Endothelial cell of umbilical vein (primary cell): Measurements from ENCODE around the gene MTTP. TPM values are rescaled to one million over a fixed set of nuclear protein-coding genes. Genes with fewer than 3 reads are reported as not detected.

Experiments
- BruUV-seq: library from RNA; stranded (reverse); fragments of 400-500 nt; replicated peaks from 2 replicates; lab custom pipeline; 2021; lab: Mats Ljungman, UMichigan
- CTCF ChIA-PET: fragments of 300-600, 350-600 bp; sonication (Branson Sonifier 250); formaldehyde crosslinking; loops from one replicate; lab custom pipeline; 2021; ENCODE audit warnings: antibody characterized with exemption, inconsistent platforms; lab: Charles Lee
- POLR2A ChIA-PET: fragments of 300-600, 350-600 bp; sonication (Branson Sonifier 250); formaldehyde crosslinking; loops from one replicate; lab custom pipeline; 2021; ENCODE audit warnings: antibody characterized with exemption, inconsistent platforms; lab: Charles Lee
- DNase-seq: peaks from one replicate; pipeline ENCODE4 v3.0.0-alpha.2; 2011; ENCODE audit warnings: low read depth, low spot score
- FAIRE-seq: peaks from 2 replicates; lab custom pipeline; 2011; peaks lifted over from hg19 to GRCh38; lab: Jason Lieb, UNC
- H2AFZ ChIP-seq: 2 replicates; pipeline ENCODE4 v1.6.0; 2012; ENCODE audit warnings: low read depth, low read length, control low read depth, inconsistent platforms
- H3K27ac ChIP-seq: 2 replicates; pipeline ENCODE4 v1.5.1; 2011; ENCODE audit warnings: low read depth, mild to moderate bottlenecking, control low read depth, low read length, moderate library complexity; ENCODE audit not compliant: insufficient read depth
- H3K27me3 ChIP-seq, 2 experiments: 2 replicates each; pipeline versions ENCODE4 v1.6.0 to v1.6.1; 2011; ENCODE audit warnings: low read length in 2 of 2, mixed read lengths in 1 of 2; ENCODE audit not compliant: control insufficient read depth in 2 of 2, insufficient read depth in 2 of 2
- H3K36me3 ChIP-seq, 2 experiments: 2 replicates in 1 of 2; 3 replicates in 1 of 2; pipeline ENCODE4 v1.5.1; 2011; ENCODE audit warnings: low read length in 2 of 2, mild to moderate bottlenecking in 1 of 2, moderate library complexity in 1 of 2; ENCODE audit not compliant: control insufficient read depth in 2 of 2, insufficient read depth in 2 of 2; ENCODE audit errors: extremely low read depth in 1 of 2
- H3K4me1 ChIP-seq: 3 replicates; pipeline ENCODE4 v1.5.1; 2011; ENCODE audit warnings: mild to moderate bottlenecking, low read length; ENCODE audit not compliant: control insufficient read depth, insufficient read depth; ENCODE audit errors: extremely low read depth
- H3K4me2 ChIP-seq: 2 replicates; pipeline ENCODE4 v1.6.1; 2011; ENCODE audit warnings: low read length, control low read depth, mixed read lengths; ENCODE audit not compliant: insufficient read depth
- H3K4me3 ChIP-seq, 3 experiments: fragments of 200-600 bp in 1 of 3; sonication (generic), shearing (Covaris generic) in 1 of 3; replicated peaks in 1 of 3; 2 replicates each; pipeline ENCODE4 v1.5.1; 2011 to 2016; ENCODE audit warnings: control low read depth in 3 of 3, low read length in 3 of 3, mild to moderate bottlenecking in 2 of 3, inconsistent platforms in 1 of 3, low read depth in 1 of 3, moderate library complexity in 1 of 3; ENCODE audit not compliant: insufficient read depth in 1 of 3
- H3K79me2 ChIP-seq: 2 replicates; pipeline ENCODE4 v1.6.0; 2012; ENCODE audit warnings: low read length, inconsistent platforms; ENCODE audit not compliant: control insufficient read depth, insufficient read depth
- H3K9ac ChIP-seq: replicated peaks from 2 replicates; pipeline ENCODE3; 2011; ENCODE audit warnings: low read length, control low read depth; ENCODE audit not compliant: insufficient read depth; ENCODE audit errors: extremely low read depth
- H3K9me1 ChIP-seq: replicated peaks from 3 replicates; pipeline ENCODE4 v1.6.0; 2011; ENCODE audit warnings: mild to moderate bottlenecking, low read length; ENCODE audit not compliant: control insufficient read depth, insufficient read depth; ENCODE audit errors: extremely low read depth
- H3K9me3 ChIP-seq: replicated peaks from 2 replicates; pipeline ENCODE4 v1.5.1; 2012; ENCODE audit warnings: low read length, inconsistent platforms; ENCODE audit not compliant: control insufficient read depth, insufficient read depth
- H4K20me1 ChIP-seq: replicated peaks from 2 replicates; pipeline ENCODE3; 2011; ENCODE audit warnings: mild to moderate bottlenecking, low read length; ENCODE audit not compliant: control insufficient read depth, insufficient read depth; ENCODE audit errors: extremely low read depth
- CTCF ChIP-seq, 2 donors: IDR thresholded peaks; 1 replicate in 1 of 2; 2 replicates in 1 of 2; pipeline ENCODE4 v1.5.1; 2011; ENCODE audit warnings: low read length in 2 of 2, mild to moderate bottlenecking in 2 of 2, moderate library complexity in 2 of 2, control low read depth in 1 of 2, inconsistent platforms in 1 of 2, low read depth in 1 of 2; ENCODE audit not compliant: insufficient read depth in 1 of 2; ENCODE audit errors: extremely low read depth in 1 of 2
- EZH2 ChIP-seq: IDR thresholded peaks from 2 replicates; pipeline ENCODE4 v1.6.1; 2012; ENCODE audit warnings: borderline replicate concordance, low read depth, mild to moderate bottlenecking, moderate library complexity, low read length, inconsistent platforms; ENCODE audit not compliant: severe bottlenecking
- GATA2 ChIP-seq: IDR thresholded peaks from 2 replicates; pipeline ENCODE4 v1.7.0; 2011; ENCODE audit warnings: low read depth, mild to moderate bottlenecking, moderate library complexity, mixed read lengths, low read length; ENCODE audit not compliant: insufficient read length, insufficient read depth
- MYC ChIP-seq: IDR thresholded peaks from one replicate; pipeline ENCODE4 v1.6.1; 2011; ENCODE audit warnings: mild to moderate bottlenecking, low read depth, low read length
- POLR2A ChIP-seq: IDR thresholded peaks from 2 replicates; pipeline ENCODE4 v1.6.1; 2012; ENCODE audit warnings: low read depth, mild to moderate bottlenecking, control low read depth, low read length
- POLR2AphosphoS5 ChIP-seq: IDR thresholded peaks from 2 replicates; pipeline ENCODE4 v1.6.1; 2012; ENCODE audit warnings: low read depth, mild to moderate bottlenecking, control low read depth, low read length, moderate library complexity; ENCODE audit not compliant: insufficient read depth
- dilution Hi-C: fragments of 300-500 bp; cut with MboI; formaldehyde crosslinking; loops from one replicate; pipeline ENCODE4 v1.15.0; 2019; ENCODE audit warnings: low sequenced_read_pairs; ENCODE audit not compliant: extremely low pct_ligation_motif_present
- intact Hi-C: fragments of 100-400 bp; cut with micrococcal nuclease; formaldehyde crosslinking; loops from one replicate; pipeline ENCODE4 v1.10.0; 2022
- polyA plus RNA-seq, 4 experiments: library from polyadenylated mRNA; depleted of rRNA in 3 of 4; stranded (reverse) in 3 of 4; unstranded in 1 of 4; fragments of >200 nt; gene quantifications; 2 replicates each; pipeline versions ENCODE4 v1.2.1 to v1.2.3, GENCODE V29; 2011 to 2012; ENCODE audit warnings: missing spikeins in 1 of 4
- total RNA-seq: library from RNA; stranded (reverse); gene quantifications from 2 replicates; pipeline ENCODE4 v1.2.3, GENCODE V29; 2021

The MTTP gene
- total and polyA plus RNA-seq, 2 donors (not counting 3 experiments of a cell fraction or from before 2014, with no cell fraction given): not detected

DNA sequence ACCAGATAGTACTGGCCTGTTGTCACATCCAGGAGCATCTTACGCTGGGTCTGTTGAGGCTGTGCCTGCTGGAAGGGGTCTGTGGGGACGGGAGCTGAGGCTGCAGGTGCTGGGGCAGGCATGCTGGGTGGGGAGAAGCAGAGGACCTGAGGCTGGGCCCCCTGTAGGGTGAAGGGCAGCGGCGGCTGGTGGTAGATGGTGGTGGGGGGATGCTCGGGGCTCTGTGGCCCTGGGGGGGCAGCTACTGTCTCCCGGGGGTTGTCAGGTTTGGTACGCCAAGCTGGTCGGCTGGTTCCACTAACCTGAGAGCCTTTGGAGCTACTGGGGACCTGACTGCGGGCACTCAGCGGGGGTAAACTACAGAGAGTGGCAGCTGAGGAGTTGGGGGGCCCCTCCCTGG is 75.2 kb downstream of the MTTP start:
- H3K9me1 ChIP-seq: no peaks in the 10 kb centered on the region
- no peaks in the 10 kb centered on the region for H3K4me1 ChIP-seq
- no peaks in the 10 kb centered on the region for H3K36me3 ChIP-seq
- H3K4me3 ChIP-seq: no peak overlapping the region
- TF ChIP-seq GATA2: no peak
- TF ChIP-seq CTCF (IDR thresholded peaks at IDR 0.05; ENCODE audit: extremely low read depth in 1 of 2, insufficient read depth in 1 of 2, low read depth in 1 of 2, low read length in 2 of 2): no peak
- H4K20me1 ChIP-seq: no peaks in the 10 kb centered on the region
- ChIA-PET POLR2A (no interaction called here), CTCF (no interaction called here)
- intact Hi-C loops (no loop called here), dilution Hi-C loops (no loop called here)
- H3K79me2 ChIP-seq: no peaks in the 10 kb centered on the region
- FAIRE-seq: no peak
- no peaks in the 10 kb centered on the region for H3K9me3 ChIP-seq
- no TSS peak for BruUV-seq
- H3K27me3 ChIP-seq: no peaks in the 10 kb centered on the region
- H3K9ac ChIP-seq: no peak overlapping the region
- no peak overlapping the region for H2AFZ ChIP-seq
- no peak overlapping the region for H3K4me2 ChIP-seq
- H3K27ac ChIP-seq: no peak overlapping the region
- no peak for DNase-seq

GRCh38 chr4:99651016-99651769 is 76.6 kb downstream of the MTTP start:
- Histone ChIP-seq H3K9ac (no peak overlapping the region), H3K79me2 (no peaks in the 10 kb centered on the region), H3K36me3 (no peaks in the 10 kb centered on the region), H4K20me1 (no peaks in the 10 kb centered on the region), H3K4me3 (no peak overlapping the region), H2AFZ (no peak overlapping the region), H3K4me1 (no peaks in the 10 kb centered on the region), H3K27ac (no peak overlapping the region), H3K4me2 (no peak overlapping the region), H3K9me1 (no peaks in the 10 kb centered on the region), H3K9me3 (no peaks in the 10 kb centered on the region), H3K27me3 (no peaks in the 10 kb centered on the region)
- CTCF ChIA-PET: no interaction called here
- no peak for FAIRE-seq
- POLR2A ChIA-PET: no interaction called here
- intact Hi-C loops (no loop called here), dilution Hi-C loops (no loop called here)
- TF ChIP-seq EZH2: no peak
- no peak for TF ChIP-seq POLR2A
- no peak for TF ChIP-seq MYC
- TF ChIP-seq POLR2AphosphoS5: no peak
- no TSS peak for BruUV-seq
- DNase-seq: no peak
